Measurements from ENCODE around the gene C21orf58. TPM values are rescaled to one million over a fixed set of nuclear protein-coding genes. Genes with fewer than 3 reads are reported as not detected.
A peak's percentile ranks its signal among the peaks of the same experiment; 100 is the strongest.

The C21orf58 gene
- total RNA-seq, 1 experiment from 2014 or later = 10.8 TPM

DNA sequence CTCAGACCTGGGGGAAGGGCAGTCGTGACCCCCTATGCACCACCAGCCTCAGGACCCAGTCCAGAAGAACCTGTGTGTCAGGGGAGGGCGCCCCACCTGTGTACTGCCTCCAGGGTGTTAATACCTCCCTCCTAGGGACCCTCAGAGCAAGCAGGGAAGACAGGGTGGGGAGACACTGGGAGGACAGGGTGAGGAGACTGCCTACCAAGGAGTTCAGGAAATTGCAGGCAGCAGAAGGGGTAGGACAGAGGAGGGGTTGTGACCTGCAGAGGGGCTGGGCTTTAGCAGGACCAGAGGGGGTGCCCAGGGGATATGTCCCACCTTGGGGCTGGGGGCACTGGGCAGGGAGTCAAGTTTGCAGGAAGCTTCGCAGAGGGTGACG, 5.2 kb downstream of the C21orf58 start:
- no peak overlapping the region for H3K9ac ChIP-seq (ENCODE audit: low read length)
- H3K36me3 ChIP-seq (ENCODE audit: control insufficient read depth in 1 of 2, insufficient read depth in 2 of 2, low read length in 2 of 2) = no peaks in the 10 kb centered on the region
- H3K4me3 ChIP-seq (replicated peaks in 1 of 2; ENCODE audit: low read depth in 1 of 2, low read length in 2 of 2) = no peak overlapping the region
- POLR2A ChIA-PET = no interaction called here
- 0 out of 2 replicates have a peak, but pooled peaks have one; percentile 1 for ATAC-seq
- H3K4me1 ChIP-seq (ENCODE audit: control insufficient read depth in 1 of 2, insufficient read depth in 2 of 2, low read length in 2 of 2) = peaks cover 15 to 25% of the 10 kb centered on the region in 2 experiments; a peak in 3 of 4 replicates
- RAD21 ChIA-PET (ENCODE audit: low non-redundant PET in 1 of 2, low total read pairs in 2 of 2, uncharacterized antibody in 2 of 2, unreplicated experiment in 2 of 2) = no interaction called here
- intact Hi-C loops (cut with micrococcal nuclease) = no loop called here
- no peaks in the 10 kb centered on the region for H3K27me3 ChIP-seq (ENCODE audit: insufficient read depth, low read length)
- DNase-seq (ENCODE audit: low read depth, low spot score) = no peak
- H3K4me2 ChIP-seq (ENCODE audit: low read length) = peak overlapping the region; percentile 12; the same call in 1 of the 2 replicates
- CTCF ChIA-PET = no interaction called here
- no peaks in the 10 kb centered on the region for H4K20me1 ChIP-seq (ENCODE audit: insufficient read depth)
- peaks cover 21% of the 10 kb centered on the region for H3K79me2 ChIP-seq (ENCODE audit: insufficient read depth, low read length)
- H3K9me2 ChIP-seq (ENCODE audit: insufficient read depth) = no peaks in the 10 kb centered on the region
- H2AFZ ChIP-seq (ENCODE audit: low read depth, low read length, poor library complexity, severe bottlenecking) = no peak overlapping the region
- BruUV-seq (replicated peaks) = no TSS peak
- TF ChIP-seq SIN3A (IDR thresholded peaks at IDR 0.05; ENCODE audit: low read depth) (no peak), ELF1 (IDR thresholded peaks at IDR 0.05; ENCODE audit: borderline replicate concordance, low read depth) (no peak), JUND (IDR thresholded peaks at IDR 0.05) (no peak), TCF7L2 (IDR thresholded peaks at IDR 0.05; ENCODE audit: borderline replicate concordance, extremely low read depth, insufficient read depth, insufficient read length) (no peak), REST (IDR thresholded peaks at IDR 0.05; ENCODE audit: low read depth) (no peak), YY1 (IDR thresholded peaks at IDR 0.05; ENCODE audit: extremely low read depth, insufficient replicate concordance, low read depth, low read length) (no peak), MAX (IDR thresholded peaks at IDR 0.05) (no peak), EZH2 (IDR thresholded peaks at IDR 0.05) (no peak), FOSL1 (IDR thresholded peaks at IDR 0.05; ENCODE audit: low read depth) (no peak)
- H3K27ac ChIP-seq (ENCODE audit: low read depth, low read length) = no peak overlapping the region
- H3K9me3 ChIP-seq (ENCODE audit: control insufficient read depth in 1 of 2, insufficient read depth in 1 of 2, low read depth in 1 of 2, low read length in 2 of 2) = no peaks in the 10 kb centered on the region
